GM18511 (cell line): ENCODE results near the gene ZFP90.
A peak's percentile ranks its signal among the peaks of the same experiment; 100 is the strongest.
"Not testable (repeated sequence)": the region's sequence is repeated elsewhere in the genome, so short reads cannot be mapped to it uniquely, and the experiment has no call there.

Experiments
- ATAC-seq: cut with Tn5 transposase; IDR thresholded peaks from one replicate; pipeline ENCODE4 v1.9.1; 2021; ENCODE audit warnings: mild to moderate bottlenecking, moderate library complexity; ENCODE audit not compliant: unreplicated experiment

The ZFP90 gene

DNA sequence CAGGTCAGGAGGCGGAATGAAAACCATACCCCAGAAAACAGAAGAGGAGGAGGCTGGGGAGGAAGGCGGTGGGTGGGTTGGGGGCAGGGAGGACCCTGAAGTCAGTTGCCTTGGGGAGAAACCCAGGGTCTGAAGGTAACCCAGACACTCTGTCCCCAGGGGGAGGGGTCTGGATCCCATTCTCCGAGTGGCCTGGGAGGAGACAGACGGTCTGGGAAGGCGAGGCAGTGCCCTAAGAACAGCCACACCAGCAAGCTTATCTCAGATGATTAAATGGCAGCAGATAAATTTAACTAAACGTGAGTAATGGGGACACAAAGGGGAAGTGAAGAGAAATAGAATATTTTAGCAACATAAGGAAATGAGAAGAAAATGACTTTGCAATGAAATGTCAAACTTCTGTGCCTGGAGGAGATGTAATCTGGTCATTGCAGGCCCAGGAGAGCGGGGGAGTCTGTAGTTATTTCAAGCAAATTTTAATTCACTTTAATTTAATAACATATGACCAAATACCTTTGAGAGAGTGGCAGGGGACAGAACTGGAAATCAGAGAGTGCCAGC, 21.4 kb upstream of the ZFP90 start:
- ATAC-seq = no peak

DNA sequence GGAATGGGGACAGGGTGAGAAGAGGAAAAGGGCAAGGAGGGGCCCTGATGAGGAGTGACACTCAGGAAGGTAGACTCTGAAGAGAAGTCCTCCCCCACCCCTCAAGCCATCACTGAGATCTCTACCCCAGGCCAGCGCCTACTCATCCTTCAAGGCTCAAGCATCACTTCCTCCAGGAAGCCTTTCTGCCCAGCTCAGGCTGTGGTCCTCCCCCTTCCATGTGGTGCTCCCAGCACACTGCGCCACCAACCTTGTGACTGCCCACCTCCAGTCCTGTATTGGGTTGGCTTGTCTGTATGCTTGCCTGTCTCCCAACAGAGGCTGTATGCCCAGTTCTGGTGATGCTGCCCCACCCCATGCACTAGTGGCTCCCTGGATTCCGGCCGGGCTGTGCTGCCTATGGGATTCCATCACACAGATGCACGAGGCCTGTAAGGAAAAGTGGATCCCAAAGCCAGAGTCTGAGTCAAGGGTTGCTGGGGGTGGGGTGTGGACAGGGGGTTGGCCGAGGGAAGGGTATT, 19.8 kb upstream of the ZFP90 start:
- ATAC-seq = no peak

- ATAC-seq = peak; percentile 86
Observed at GRCh38 chr16:68520649-68521086, 18.4 kb upstream of the ZFP90 start.

GRCh38 chr16:68524069-68524820, 14.8 kb upstream of the ZFP90 start:
- ATAC-seq = no peak

DNA sequence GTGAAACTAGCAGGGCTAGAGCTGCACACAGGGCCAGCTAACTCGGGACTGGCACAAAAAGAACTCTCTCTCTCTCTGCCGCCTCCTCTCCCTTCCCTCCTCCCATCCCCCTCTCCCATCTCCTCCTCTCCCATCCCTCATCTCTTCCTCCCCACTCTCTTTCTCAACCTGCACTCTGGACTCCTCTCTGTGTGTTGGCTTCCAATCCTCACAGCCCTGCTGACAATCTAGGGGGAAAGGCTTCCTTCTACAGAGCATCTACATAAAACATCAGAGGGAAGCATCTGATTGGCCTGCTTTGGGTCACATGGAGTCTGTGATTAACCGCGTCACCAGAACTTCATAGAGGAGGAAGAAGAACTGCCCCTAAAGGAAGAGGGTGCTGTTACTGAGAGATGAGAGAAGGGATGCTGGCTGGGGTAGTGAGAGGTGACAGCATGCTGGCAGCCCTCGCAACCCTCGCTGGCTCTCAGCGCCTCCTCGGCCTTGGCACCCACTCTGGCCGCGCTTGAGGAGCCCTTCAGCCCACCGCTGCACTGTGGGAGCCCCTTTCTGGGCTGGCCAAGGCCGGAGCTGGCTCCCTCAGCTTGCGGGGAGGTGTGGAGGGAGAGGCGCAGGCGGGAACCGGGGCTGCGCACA, 12.8 kb upstream of the ZFP90 start:
- no peak for ATAC-seq

DNA sequence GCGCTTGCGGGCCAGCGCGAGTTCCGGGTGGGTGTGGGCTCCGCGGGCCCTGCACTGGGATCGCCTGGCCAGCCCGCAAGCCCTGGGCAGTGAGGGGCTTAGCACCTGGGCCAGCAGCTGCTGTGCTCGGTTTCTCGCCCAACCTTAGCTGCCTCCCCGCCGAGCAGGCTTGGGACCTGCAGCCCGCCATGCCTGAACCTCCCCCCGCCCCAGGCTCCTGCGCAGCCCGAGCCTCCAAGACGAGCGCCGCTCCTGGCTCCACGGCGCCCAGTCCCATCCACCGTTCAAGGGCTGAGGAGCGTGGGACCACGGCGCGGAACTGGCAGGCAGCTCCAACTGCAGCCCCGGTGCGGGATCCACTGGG, 12.3 kb upstream of the ZFP90 start:
- no peak for ATAC-seq

- ATAC-seq = peak; percentile 16
Observed at GRCh38 chr16:68528233-68528632, 10.9 kb upstream of the ZFP90 start.

- ATAC-seq = peak; percentile 77
Observed at GRCh38 chr16:68528686-68529379, 10.3 kb upstream of the ZFP90 start.

DNA sequence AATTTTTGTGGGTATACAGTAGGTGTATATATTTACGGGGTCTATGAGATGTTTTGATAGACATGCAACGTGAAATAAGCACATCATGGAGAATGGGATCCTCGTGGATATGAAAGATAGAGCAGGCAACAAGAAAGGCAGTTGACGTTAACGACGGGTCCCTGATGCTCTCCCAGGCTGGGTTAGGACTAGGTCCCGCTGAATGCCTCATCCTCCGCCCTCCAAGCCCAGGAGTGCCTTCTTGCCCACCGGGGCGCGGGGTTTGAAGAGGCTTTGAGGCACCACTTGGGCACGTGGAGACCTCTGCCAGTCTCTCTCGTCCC, 9.5 kb upstream of the ZFP90 start:
- ATAC-seq = peak; percentile 36

- ATAC-seq = peak; percentile 88
Observed at GRCh38 chr16:68529931-68530701, 9.0 kb upstream of the ZFP90 start.

DNA sequence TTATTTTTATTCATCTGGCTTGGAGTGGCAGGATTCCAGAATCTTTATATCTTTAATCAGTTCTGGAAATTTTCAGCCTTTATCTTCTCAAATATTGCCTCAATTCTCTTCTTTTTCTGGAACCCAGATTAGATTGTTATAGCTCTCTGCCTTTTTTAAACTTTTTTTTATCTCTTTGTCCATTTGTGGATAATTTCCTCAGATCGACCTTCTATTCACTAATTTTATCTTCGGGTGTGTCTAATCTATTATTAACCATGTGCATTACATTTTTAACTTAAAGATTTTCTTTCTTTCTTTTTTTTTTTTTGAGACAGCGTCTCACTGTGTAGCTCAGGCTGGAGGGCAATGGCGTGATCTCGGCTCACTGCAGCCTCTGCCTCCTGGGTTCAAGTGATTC, 5.2 kb upstream of the ZFP90 start:
- no peak for ATAC-seq

DNA sequence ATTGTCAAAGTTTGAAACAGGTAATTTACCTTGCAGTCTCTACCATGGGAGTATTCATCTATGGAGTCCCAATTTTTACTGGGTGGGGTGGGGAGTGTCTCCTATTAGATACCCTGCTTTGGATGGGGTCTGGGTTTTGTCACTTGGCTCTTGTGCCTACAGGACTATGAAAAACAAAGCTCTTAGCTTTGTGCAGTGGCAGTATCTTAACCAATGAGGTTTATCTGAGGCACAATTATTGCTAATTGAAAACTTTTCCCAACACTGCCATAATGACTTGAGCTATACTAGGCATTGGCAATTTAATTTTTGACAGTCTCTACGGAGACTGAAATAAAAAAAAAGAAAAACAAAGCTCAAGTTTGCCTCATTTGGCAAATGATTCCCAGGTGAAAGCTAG, 3.8 kb upstream of the ZFP90 start:
- no peak for ATAC-seq

- peak; percentile 37 for ATAC-seq
Observed at GRCh38 chr16:68539711-68540239, 684 bp downstream of the ZFP90 start.

GRCh38 chr16:68548947-68549346, 9.9 kb downstream of the ZFP90 start:
- no peak for ATAC-seq

DNA sequence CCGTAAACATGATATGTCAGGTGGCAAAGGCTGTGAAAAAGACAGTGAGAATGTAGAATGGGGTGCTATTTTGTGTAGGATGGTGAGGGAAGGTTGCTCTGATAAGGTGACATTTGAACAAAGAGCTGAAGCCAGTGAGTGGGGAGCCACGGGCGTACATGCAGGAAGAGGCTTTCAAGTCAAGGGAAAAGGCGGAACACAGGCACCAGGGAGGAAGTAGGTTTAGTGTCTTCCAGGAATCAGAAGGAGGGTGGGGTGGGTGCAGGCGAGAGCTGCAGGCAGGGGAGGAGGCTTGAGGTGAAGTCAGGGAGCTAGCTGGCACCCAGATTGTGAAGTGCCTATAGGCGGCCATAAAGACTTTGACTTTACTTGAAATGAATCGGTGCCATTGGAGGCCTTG, 14.1 kb downstream of the ZFP90 start:
- ATAC-seq = no peak

- not testable (repeated sequence) for ATAC-seq
Observed at GRCh38 chr16:68560341-68560740, 21.2 kb downstream of the ZFP90 start.

GRCh38 chr16:68563631-68564381, 24.7 kb downstream of the ZFP90 start:
- ATAC-seq = no peak

DNA sequence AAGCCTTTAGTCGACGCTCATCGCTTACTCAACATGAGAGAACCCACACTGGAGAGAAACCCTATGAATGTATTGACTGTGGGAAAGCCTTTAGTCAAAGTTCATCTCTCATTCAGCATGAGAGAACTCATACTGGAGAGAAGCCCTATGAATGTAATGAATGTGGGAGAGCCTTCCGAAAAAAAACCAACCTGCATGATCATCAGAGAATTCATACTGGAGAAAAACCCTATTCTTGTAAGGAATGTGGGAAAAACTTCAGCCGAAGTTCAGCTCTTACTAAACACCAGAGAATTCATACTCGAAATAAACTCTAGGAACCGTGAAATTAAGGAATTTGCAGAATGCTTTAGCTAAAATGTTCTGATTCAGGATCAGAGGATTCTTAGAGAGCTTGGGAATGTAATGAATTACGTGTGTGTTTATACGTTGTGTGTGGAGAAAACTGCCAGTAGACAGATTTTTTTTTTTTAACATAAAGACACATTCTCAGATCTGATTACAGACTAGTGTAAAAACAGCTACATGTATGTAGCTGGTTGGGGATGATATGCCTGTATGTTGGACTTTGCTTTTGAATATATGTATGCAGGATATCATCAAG, 25.4 kb downstream of the ZFP90 start:
- no peak for ATAC-seq

GRCh38 chr16:68574479-68574878, 35.4 kb downstream of the ZFP90 start:
- no peak for ATAC-seq

GRCh38 chr16:68575082-68575481, 36.0 kb downstream of the ZFP90 start:
- no peak for ATAC-seq
